Measurements from ENCODE around the gene MKNK1. TPM values are rescaled to one million over a fixed set of nuclear protein-coding genes. Genes with fewer than 3 reads are reported as not detected.

The MKNK1 gene
- total and polyA plus RNA-seq, 2 of the 8 experiments (the other 6 are each of a cell fraction or from before 2014, with no cell fraction given): 13.9 to 21.5 TPM

DNA sequence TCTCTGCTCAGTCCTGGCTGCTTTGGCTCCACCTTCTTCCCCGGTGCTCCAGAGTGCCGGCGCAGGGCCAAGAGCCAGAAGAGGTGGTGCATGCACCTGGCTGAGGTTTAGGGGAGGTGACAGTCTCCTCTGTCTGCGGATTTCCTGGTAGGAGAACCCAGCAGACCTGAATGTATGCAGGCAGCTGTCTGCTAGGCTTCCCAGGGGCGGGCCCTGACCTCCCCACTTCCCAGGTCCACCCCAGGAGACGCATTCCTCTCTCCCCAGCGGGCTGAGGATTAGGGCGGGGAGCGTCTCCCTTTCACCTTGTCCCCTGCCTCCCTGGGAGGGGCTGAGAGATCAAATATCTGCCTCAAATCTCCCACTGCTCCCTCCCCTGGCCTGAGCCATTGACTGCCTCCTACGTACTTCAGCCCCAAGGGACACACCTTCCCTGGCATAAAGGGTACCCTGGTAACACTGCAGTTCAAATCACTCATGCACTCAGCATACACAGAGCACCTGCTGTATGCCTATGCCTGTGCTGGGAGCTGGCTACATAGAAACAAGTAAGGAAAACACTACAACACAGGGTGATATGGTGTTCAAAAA is 87.0 kb downstream of the MKNK1 start:
- H3K4me3 ChIP-seq (ENCODE audit: extremely low read depth in 1 of 4, insufficient read depth in 2 of 4, low read depth in 3 of 4, low read length in 4 of 4): peak overlapping the region in 3 of 4 experiments; percentile 8 to 19 (median 19); a peak in 2 of 8 replicates
- FAIRE-seq: peak; percentile 74
- TF ChIP-seq KDM4A (IDR thresholded peaks at IDR 0.05; ENCODE audit: low read depth, low read length, severe bottlenecking) (no peak), CTBP2 (IDR thresholded peaks at IDR 0.05; ENCODE audit: borderline replicate concordance, insufficient read depth, insufficient read length, low read length) (peak; percentile 83), EGR1 (IDR thresholded peaks at IDR 0.05; ENCODE audit: borderline replicate concordance, low read depth, low read length) (peak; percentile 70; the same call in 1 of the 2 replicates), HDAC2 (IDR thresholded peaks at IDR 0.05; ENCODE audit: borderline replicate concordance in 1 of 2, low read depth in 2 of 2, low read length in 2 of 2) (0 out of 4 replicates have a peak, but pooled peaks of 1 of the 2 experiments have one; percentile 18), RAD21 (IDR thresholded peaks at IDR 0.05 in 1 of 2, conservative IDR thresholded peaks at IDR 0.05 in 1 of 2; ENCODE audit: low read depth in 2 of 2, low read length in 2 of 2) (peak in 1 of 2 experiments; percentile 25; a peak in 1 of 4 replicates), SP2 (IDR thresholded peaks at IDR 0.05; ENCODE audit: low read length) (no peak)
- TF ChIP-seq, protein P1, sequence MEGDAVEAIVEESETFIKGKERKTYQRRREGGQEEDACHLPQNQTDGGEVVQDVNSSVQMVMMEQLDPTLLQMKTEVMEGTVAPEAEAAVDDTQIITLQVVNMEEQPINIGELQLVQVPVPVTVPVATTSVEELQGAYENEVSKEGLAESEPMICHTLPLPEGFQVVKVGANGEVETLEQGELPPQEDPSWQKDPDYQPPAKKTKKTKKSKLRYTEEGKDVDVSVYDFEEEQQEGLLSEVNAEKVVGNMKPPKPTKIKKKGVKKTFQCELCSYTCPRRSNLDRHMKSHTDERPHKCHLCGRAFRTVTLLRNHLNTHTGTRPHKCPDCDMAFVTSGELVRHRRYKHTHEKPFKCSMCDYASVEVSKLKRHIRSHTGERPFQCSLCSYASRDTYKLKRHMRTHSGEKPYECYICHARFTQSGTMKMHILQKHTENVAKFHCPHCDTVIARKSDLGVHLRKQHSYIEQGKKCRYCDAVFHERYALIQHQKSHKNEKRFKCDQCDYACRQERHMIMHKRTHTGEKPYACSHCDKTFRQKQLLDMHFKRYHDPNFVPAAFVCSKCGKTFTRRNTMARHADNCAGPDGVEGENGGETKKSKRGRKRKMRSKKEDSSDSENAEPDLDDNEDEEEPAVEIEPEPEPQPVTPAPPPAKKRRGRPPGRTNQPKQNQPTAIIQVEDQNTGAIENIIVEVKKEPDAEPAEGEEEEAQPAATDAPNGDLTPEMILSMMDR (IDR thresholded peaks at IDR 0.05; ENCODE audit: control extremely low read depth in 1 of 3, insufficient read depth in 1 of 3, low read depth in 1 of 3, low read length in 3 of 3): 0 out of 4 replicates have a peak, but pooled peaks of 1 of the 3 experiments have one; percentile 19

More for the DNA sequence above, 87.0 kb downstream of the MKNK1 start:
- Histone ChIP-seq H3K4me2 (ENCODE audit: insufficient read depth in 1 of 2, low read depth in 2 of 2, low read length in 2 of 2) (peak overlapping the region; percentile 46 to 60), H3K27ac (ENCODE audit: low read depth, low read length) (no peak overlapping the region), H4K5ac (ENCODE audit: insufficient read length, low read depth, low read length) (no peak overlapping the region), H3K23me2 (ENCODE audit: low read depth, low read length) (no peaks in the 10 kb centered on the region), H3K14ac (ENCODE audit: insufficient read length) (no peak overlapping the region), H2BK20ac (ENCODE audit: low read length) (0 out of 2 replicates have a peak overlapping the region, but pooled peaks have one; percentile 6), H2BK12ac (ENCODE audit: low read depth, low read length) (peak overlapping the region; percentile 30; the same call in 1 of the 2 replicates), H4K20me1 (replicated peaks in 1 of 2; ENCODE audit: control insufficient read depth in 1 of 2, insufficient read depth in 2 of 2, low read length in 2 of 2) (peaks cover 0 to 2% of the 10 kb centered on the region in 2 experiments), H2AFZ (ENCODE audit: low read length) (no peak overlapping the region), H2BK120ac (replicated peaks; ENCODE audit: low read depth, low read length) (no peak overlapping the region), H3K18ac (ENCODE audit: extremely low read depth, low read length) (0 out of 2 replicates have a peak overlapping the region, but pooled peaks have one; percentile 34), H2AK5ac (ENCODE audit: low read depth, low read length) (no peak overlapping the region), H3K79me2 (ENCODE audit: control insufficient read depth in 1 of 2, insufficient read depth in 2 of 2, low read length in 2 of 2) (no peaks in the 10 kb centered on the region), H4K91ac (replicated peaks; ENCODE audit: insufficient read length, low read length) (no peak overlapping the region), H3K9ac (replicated peaks in 1 of 4; ENCODE audit: extremely low read depth in 1 of 4, low read depth in 3 of 4, low read length in 3 of 4) (no peak overlapping the region), H3K27me3 (replicated peaks in 1 of 4; ENCODE audit: control insufficient read depth in 3 of 4, extremely low read depth in 1 of 4, insufficient read depth in 3 of 4, low read length in 3 of 4) (peaks cover 0 to 25% (median 9%) of the 10 kb centered on the region in 4 experiments; a peak in 4 of 7 replicates), H2BK15ac (ENCODE audit: low read length) (0 out of 2 replicates have a peak overlapping the region, but pooled peaks have one; percentile 8), H3K4ac (replicated peaks; ENCODE audit: insufficient read length, low read depth, low read length) (no peak overlapping the region), H3K23ac (ENCODE audit: insufficient read length) (no peak overlapping the region), H2BK5ac (ENCODE audit: low read depth, low read length) (peak overlapping the region; percentile 38; the same call in 1 of the 2 replicates), H3K56ac (replicated peaks; ENCODE audit: insufficient read length, low read depth, low read length) (no peak overlapping the region), H3K9me3 (ENCODE audit: insufficient read depth in 2 of 2, low read depth in 1 of 2, low read length in 1 of 2) (no peaks in the 10 kb centered on the region), H3K36me3 (ENCODE audit: control insufficient read depth in 2 of 4, insufficient read depth in 4 of 4, low read length in 3 of 4) (no peaks in the 10 kb centered on the region), H3K4me1 (replicated peaks in 1 of 4; ENCODE audit: control insufficient read depth in 3 of 4, insufficient read depth in 4 of 4, low read length in 3 of 4) (peaks cover 19 to 40% (median 29%) of the 10 kb centered on the region in 4 experiments), H4K8ac (ENCODE audit: extremely low read depth, insufficient read depth, low read length) (no peak overlapping the region), H3K79me1 (ENCODE audit: low read depth, low read length) (no peaks in the 10 kb centered on the region)
- peak; percentile 72 to 74 for DNase-seq (ENCODE audit: low read depth in 1 of 2, low spot score in 2 of 2)
- ChIA-PET POLR2A (ENCODE audit: partially characterized antibody) (interaction anchor here (0.9 to 1.4 kb wide), 4 partner anchors 8 to 156 kb away, joined by 3 to 4 read pairs (median 3); no protein-coding TSS in a partner anchor), CTCF (ENCODE audit: partially characterized antibody) (interaction anchor here (1.0 to 18.9 kb wide), 15 partner anchors 13 to 104 kb away, joined by 3 to 287 read pairs (median 6); partner anchors contain the start of gene DMBX1)
- 0% methylated on average over 10 of the region's 10 CpGs; no CpG with 5 or more reads in 1 of the 2 experiments for WGBS, 2 experiments (ENCODE audit: extremely low coverage in 1 of 2, insufficient coverage in 1 of 2, insufficient read length in 1 of 2, insufficient replicate concordance in 2 of 2, low coverage in 1 of 2, low lambda C conversion rate in 2 of 2, missing lambda C conversion rate in 1 of 2)

Measured in H1 (cell line).